ENCODE results near the gene RPS21. TPM values are rescaled to one million over a fixed set of nuclear protein-coding genes. Genes with fewer than 3 reads are reported as not detected.

RPS21 gene
- total and polyA plus RNA-seq, 11 donors: 434 to 3,051 (median 712) TPM

DNA sequence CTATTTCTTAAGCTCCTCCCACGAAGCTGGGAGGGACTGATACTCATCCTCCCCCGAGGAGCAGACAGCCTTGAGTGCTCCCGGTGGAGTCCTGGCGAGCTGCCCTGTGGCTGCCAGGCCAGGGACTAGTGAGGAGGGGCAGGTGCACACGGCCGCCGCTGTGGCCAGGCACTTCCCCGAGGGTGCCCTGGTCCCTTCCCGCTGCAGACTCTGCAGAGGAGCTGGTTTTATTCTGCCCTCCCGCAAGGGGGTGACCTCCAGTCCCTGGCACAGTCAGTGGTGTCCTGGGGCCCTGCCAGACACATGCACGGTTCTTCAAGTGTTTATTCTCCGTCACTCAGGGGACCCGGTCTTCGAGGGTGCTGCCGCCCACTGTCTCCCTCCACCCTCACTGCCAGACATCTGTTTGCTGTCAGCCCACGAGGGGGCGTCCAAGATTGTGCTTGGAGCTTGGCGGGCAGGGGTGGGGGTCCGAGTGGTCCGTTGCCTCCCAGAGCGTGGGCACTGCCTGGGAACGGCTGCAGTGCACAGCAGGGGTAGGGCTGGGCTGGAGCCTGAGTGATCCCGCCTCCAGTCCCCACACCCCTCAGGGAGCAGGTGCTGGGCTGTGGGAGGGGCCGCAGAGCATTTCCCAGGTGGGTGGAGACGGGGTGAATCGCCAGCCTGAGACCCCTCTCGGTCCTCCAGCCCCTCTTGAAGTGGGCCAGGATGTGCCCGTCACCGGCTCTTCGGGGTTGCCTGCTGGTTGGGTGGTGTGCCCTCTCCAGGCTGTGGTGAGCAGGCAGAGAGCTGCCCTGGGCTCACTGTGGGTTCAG lies 23.2 kb downstream of the RPS21 start:
- no peaks in the 10 kb centered on the region for H3K36me3 ChIP-seq
- H3K27ac ChIP-seq: no peak overlapping the region
- intact Hi-C loops (cut with DNase I): loop anchor here (2.0 to 10.0 kb wide), 14 partner anchors 47 to 395 kb away; partner anchors contain the start of genes MRGBP (in 1 of the 10) and OSBPL2 (in 1 of the 10)
- TF ChIP-seq, protein P1, sequence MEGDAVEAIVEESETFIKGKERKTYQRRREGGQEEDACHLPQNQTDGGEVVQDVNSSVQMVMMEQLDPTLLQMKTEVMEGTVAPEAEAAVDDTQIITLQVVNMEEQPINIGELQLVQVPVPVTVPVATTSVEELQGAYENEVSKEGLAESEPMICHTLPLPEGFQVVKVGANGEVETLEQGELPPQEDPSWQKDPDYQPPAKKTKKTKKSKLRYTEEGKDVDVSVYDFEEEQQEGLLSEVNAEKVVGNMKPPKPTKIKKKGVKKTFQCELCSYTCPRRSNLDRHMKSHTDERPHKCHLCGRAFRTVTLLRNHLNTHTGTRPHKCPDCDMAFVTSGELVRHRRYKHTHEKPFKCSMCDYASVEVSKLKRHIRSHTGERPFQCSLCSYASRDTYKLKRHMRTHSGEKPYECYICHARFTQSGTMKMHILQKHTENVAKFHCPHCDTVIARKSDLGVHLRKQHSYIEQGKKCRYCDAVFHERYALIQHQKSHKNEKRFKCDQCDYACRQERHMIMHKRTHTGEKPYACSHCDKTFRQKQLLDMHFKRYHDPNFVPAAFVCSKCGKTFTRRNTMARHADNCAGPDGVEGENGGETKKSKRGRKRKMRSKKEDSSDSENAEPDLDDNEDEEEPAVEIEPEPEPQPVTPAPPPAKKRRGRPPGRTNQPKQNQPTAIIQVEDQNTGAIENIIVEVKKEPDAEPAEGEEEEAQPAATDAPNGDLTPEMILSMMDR (IDR thresholded peaks at IDR 0.05): peak in 11 of 12 donors; percentile 33 to 65 (median 53)
- TF ChIP-seq POLR2A (IDR thresholded peaks at IDR 0.05): no peak
- H3K27me3 ChIP-seq: no peaks in the 10 kb centered on the region
- 11 to 14% (median 12%) methylated on average over 4 to 30 of the region's 30 CpGs for WGBS, 4 donors
- ATAC-seq (peak in 3 of 4 donors; percentile 2 to 11 (median 3)), DNase-seq (peak in 2 of 5 donors; percentile 51 to 69)
- H3K9me3 ChIP-seq: no peaks in the 10 kb centered on the region
- no peak overlapping the region for H3K4me3 ChIP-seq
- peaks cover 0 to 33% (median 23%) of the 10 kb centered on the region in 12 donors for H3K4me1 ChIP-seq

DNA sequence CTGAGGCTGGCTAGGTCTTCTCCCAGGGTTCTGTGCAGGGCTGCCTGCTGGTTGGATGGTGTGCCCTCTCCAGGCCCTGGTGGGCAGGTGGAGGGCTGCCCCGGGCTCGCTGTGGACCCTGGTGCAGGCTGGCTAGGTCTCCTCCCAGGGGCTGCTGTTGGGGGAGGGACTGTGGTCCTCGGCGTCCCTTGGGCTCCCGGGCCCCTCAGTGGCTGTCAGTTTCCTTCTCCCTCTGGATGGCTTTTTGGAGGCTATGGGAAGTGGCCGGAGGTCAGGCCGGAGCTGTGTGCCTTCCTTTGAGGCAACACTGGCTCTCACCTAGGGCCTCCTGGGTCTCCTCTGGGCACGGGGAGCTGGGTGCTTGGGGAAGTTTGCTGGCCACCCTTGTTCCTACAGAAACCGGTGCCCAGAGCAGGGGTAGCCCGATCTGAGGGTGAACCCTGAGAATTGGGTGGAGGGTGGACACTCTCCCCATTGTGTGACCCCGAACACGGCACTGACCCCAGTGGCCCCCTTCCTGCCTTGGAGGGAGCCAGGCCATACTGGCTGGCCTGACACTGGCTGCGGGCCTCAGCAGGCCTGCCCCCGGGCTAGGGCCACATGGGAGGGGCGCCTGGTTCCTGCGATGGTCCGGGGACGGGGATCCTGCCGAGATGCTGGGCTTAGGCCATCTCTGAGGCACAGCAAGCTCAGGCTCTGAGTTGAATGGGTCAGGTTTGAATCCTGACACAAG lies 24.0 kb downstream of the RPS21 start:
- WGBS, 4 donors: 77 to 84% (median 79%) methylated on average over 13 to 19 of the region's 19 CpGs
- H3K9me3 ChIP-seq: no peaks in the 10 kb centered on the region
- no peaks in the 10 kb centered on the region for H3K27me3 ChIP-seq
- intact Hi-C loops (cut with DNase I): loop anchor here in 7 of 10 donors (2.0 to 10.0 kb wide), 7 partner anchors 76 to 204 kb away; no protein-coding TSS in a partner anchor
- H3K4me3 ChIP-seq: no peak overlapping the region
- H3K27ac ChIP-seq: no peak overlapping the region
- H3K4me1 ChIP-seq: peaks cover 0 to 26% (median 17%) of the 10 kb centered on the region in 12 donors
- DNase-seq: no peak
- TF ChIP-seq POLR2A (IDR thresholded peaks at IDR 0.05): no peak
- TF ChIP-seq, protein P1 (IDR thresholded peaks at IDR 0.05): no peak
- no peak for ATAC-seq
- H3K36me3 ChIP-seq: no peaks in the 10 kb centered on the region

- no peaks in the 10 kb centered on the region for H3K27me3 ChIP-seq
- no peak overlapping the region for H3K27ac ChIP-seq
- ATAC-seq (no peak), DNase-seq (no peak)
- no peaks in the 10 kb centered on the region for H3K36me3 ChIP-seq
- 76 to 84% (median 81%) methylated on average over 12 to 24 of the region's 24 CpGs for WGBS, 4 donors
- H3K9me3 ChIP-seq: no peaks in the 10 kb centered on the region
- no peak overlapping the region for H3K4me3 ChIP-seq
- TF ChIP-seq, protein P1 (IDR thresholded peaks at IDR 0.05): no peak
- no peak for TF ChIP-seq POLR2A (IDR thresholded peaks at IDR 0.05)
- peaks cover 0 to 19% (median 10%) of the 10 kb centered on the region in 12 donors for H3K4me1 ChIP-seq
- intact Hi-C loops (cut with DNase I): loop anchor here in 7 of 10 donors (2.0 to 10.0 kb wide), 7 partner anchors 76 to 203 kb away; no protein-coding TSS in a partner anchor
These were observed 24.7 kb downstream of the RPS21 start for GRCh38 chr20:62411479-62412193.

Data from heart left ventricle (tissue), 16 donors.